Peyer's patch (tissue), 4 donors: ENCODE results near the gene MZB1.

ENCODE experiments used
- CTCF ChIP-seq, 6 experiments: fragments of 450-650 bp in 4 of 6; fragments of 200-600 bp in 2 of 6; sonication (generic) in 1 of 6; IDR thresholded peaks; one replicate each; pipeline ENCODE4 v1.5.1; 2017 to 2019; ENCODE audit warnings: antibody characterized with exemption in 6 of 6, mild to moderate bottlenecking in 3 of 6, moderate library complexity in 1 of 6
- POLR2A ChIP-seq, 2 donors: fragments of 450-650 bp; IDR thresholded peaks; one replicate each; pipeline ENCODE4 v1.5.1; 2017; ENCODE audit warnings: antibody characterized with exemption in 2 of 2, mild to moderate bottlenecking in 2 of 2, moderate library complexity in 2 of 2

DNA sequence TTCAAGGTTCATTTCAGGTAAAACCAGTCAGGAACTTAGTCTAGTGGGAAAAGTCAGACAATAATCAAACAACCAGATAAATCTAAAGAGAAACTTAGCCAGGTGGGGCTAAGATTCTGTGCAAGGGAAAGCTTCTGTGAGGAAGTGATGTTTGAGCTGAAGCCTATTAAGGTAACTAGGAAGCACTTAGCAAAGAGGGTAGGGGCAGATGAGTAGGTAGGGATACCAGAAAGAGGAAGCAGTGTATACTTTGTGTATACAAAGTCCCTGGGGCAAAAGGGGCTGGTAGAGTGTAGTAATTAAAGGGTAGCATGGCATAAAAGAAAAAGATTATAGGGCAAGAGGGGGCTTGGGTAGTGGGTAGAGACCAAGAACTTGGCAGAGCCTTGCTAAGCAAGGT lies 17.8 kb upstream of the MZB1 start:
- TF ChIP-seq CTCF (IDR thresholded peaks at IDR 0.05) (no peak), POLR2A (IDR thresholded peaks at IDR 0.05) (no peak)
